Measurements from ENCODE around the gene FLRT1. TPM values are rescaled to one million over a fixed set of nuclear protein-coding genes. Genes with fewer than 3 reads are reported as not detected.

FLRT1 gene
- total RNA-seq, 1 donor from 2014 or later, result 3.7 TPM

- DNase-seq, result no peak
- no peaks in the 10 kb centered on the region for H3K9me3 Mint-ChIP-seq (ENCODE audit: unreplicated experiment)
- no peaks in the 10 kb centered on the region for H3K36me3 Mint-ChIP-seq (ENCODE audit: unreplicated experiment)
- H3K4me1 Mint-ChIP-seq (ENCODE audit: low read depth, unreplicated experiment), result peaks cover 7% of the 10 kb centered on the region
- TF ChIP-seq, protein P1, sequence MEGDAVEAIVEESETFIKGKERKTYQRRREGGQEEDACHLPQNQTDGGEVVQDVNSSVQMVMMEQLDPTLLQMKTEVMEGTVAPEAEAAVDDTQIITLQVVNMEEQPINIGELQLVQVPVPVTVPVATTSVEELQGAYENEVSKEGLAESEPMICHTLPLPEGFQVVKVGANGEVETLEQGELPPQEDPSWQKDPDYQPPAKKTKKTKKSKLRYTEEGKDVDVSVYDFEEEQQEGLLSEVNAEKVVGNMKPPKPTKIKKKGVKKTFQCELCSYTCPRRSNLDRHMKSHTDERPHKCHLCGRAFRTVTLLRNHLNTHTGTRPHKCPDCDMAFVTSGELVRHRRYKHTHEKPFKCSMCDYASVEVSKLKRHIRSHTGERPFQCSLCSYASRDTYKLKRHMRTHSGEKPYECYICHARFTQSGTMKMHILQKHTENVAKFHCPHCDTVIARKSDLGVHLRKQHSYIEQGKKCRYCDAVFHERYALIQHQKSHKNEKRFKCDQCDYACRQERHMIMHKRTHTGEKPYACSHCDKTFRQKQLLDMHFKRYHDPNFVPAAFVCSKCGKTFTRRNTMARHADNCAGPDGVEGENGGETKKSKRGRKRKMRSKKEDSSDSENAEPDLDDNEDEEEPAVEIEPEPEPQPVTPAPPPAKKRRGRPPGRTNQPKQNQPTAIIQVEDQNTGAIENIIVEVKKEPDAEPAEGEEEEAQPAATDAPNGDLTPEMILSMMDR (IDR thresholded peaks at IDR 0.05; ENCODE audit: partially characterized antibody, unreplicated experiment), result no peak
- no peak overlapping the region for H3K4me3 Mint-ChIP-seq (ENCODE audit: unreplicated experiment)
- H3K27me3 Mint-ChIP-seq (ENCODE audit: unreplicated experiment), result peaks cover 2% of the 10 kb centered on the region
- H3K27ac Mint-ChIP-seq (ENCODE audit: unreplicated experiment), result no peak overlapping the region
Observed at GRCh38 chr11:64084146-64084950, 48.6 kb downstream of the FLRT1 start.

- Mint-ChIP-seq H3K36me3 (ENCODE audit: unreplicated experiment) (no peaks in the 10 kb centered on the region), H3K9me3 (ENCODE audit: unreplicated experiment) (peaks cover 2% of the 10 kb centered on the region), H3K4me1 (ENCODE audit: low read depth, unreplicated experiment) (peaks cover 9% of the 10 kb centered on the region), H3K4me3 (ENCODE audit: unreplicated experiment) (no peak overlapping the region), H3K27me3 (ENCODE audit: unreplicated experiment) (peaks cover 2% of the 10 kb centered on the region), H3K27ac (ENCODE audit: unreplicated experiment) (no peak overlapping the region)
- no peak for DNase-seq
- TF ChIP-seq, protein P1 (IDR thresholded peaks at IDR 0.05; ENCODE audit: partially characterized antibody, unreplicated experiment), result no peak
Observed at GRCh38 chr11:64084951-64085710, 49.4 kb downstream of the FLRT1 start.

Other genes with a start within 250 kb of the FLRT1 start
- gene SPINDOC, start 222.5 kb upstream of the FLRT1 start, total RNA-seq (ENCODE audit: unreplicated experiment), result 83.7 TPM
- 76.8 TPM for gene MARK2, start 196.8 kb upstream of the FLRT1 start, total RNA-seq (ENCODE audit: unreplicated experiment)
- gene RCOR2, start 118.8 kb upstream of the FLRT1 start, total RNA-seq (ENCODE audit: unreplicated experiment), result 286 TPM
- 68.0 TPM for gene NAA40, start 96.9 kb upstream of the FLRT1 start, total RNA-seq (ENCODE audit: unreplicated experiment)
- gene COX8A, start 61.3 kb upstream of the FLRT1 start, total RNA-seq (ENCODE audit: unreplicated experiment), result 289 TPM
- gene OTUB1, start 49.5 kb upstream of the FLRT1 start, total RNA-seq (ENCODE audit: unreplicated experiment), result 126 TPM
- gene MACROD1, start 130.2 kb downstream of the FLRT1 start, total RNA-seq (ENCODE audit: unreplicated experiment), result 12.7 TPM
- gene STIP1, start 150.2 kb downstream of the FLRT1 start, total RNA-seq (ENCODE audit: unreplicated experiment), result 160 TPM
- 2.0 TPM for gene FERMT3, start 170.8 kb downstream of the FLRT1 start, total RNA-seq (ENCODE audit: unreplicated experiment)
- gene TRPT1, start 190.3 kb downstream of the FLRT1 start, total RNA-seq (ENCODE audit: unreplicated experiment), result 39.0 TPM
- 37.0 TPM for gene NUDT22, start 190.3 kb downstream of the FLRT1 start, total RNA-seq (ENCODE audit: unreplicated experiment)
- gene DNAJC4, start 194.6 kb downstream of the FLRT1 start, total RNA-seq (ENCODE audit: unreplicated experiment), result 30.5 TPM
- 12.3 TPM for gene VEGFB, start 198.7 kb downstream of the FLRT1 start, total RNA-seq (ENCODE audit: unreplicated experiment)
- 31.4 TPM for gene FKBP2, start 205.2 kb downstream of the FLRT1 start, total RNA-seq (ENCODE audit: unreplicated experiment)
- gene PPP1R14B, start 211.0 kb downstream of the FLRT1 start, total RNA-seq (ENCODE audit: unreplicated experiment), result 348 TPM
- gene PLCB3, start 215.6 kb downstream of the FLRT1 start, total RNA-seq (ENCODE audit: unreplicated experiment), result 36.2 TPM
- 47.0 TPM for gene BAD, start 248.7 kb downstream of the FLRT1 start, total RNA-seq (ENCODE audit: unreplicated experiment)
- gene GPR137, start 249.9 kb downstream of the FLRT1 start, total RNA-seq (ENCODE audit: unreplicated experiment), result 52.5 TPM

All from glutamatergic neuron (in vitro differentiated cells).